GM19043 (cell line): ENCODE data around the gene NELL2.

Source experiments
- ATAC-seq: cut with Tn5 transposase; IDR thresholded peaks from one replicate; pipeline ENCODE4 v1.9.1; 2021; ENCODE audit warnings: low read depth; ENCODE audit not compliant: unreplicated experiment

The NELL2 gene

GRCh38 chr12:44637875-44638274 is 238.2 kb downstream of the NELL2 start:
- no peak for ATAC-seq

GRCh38 chr12:44628180-44628579 is 247.9 kb downstream of the NELL2 start:
- no peak for ATAC-seq

GRCh38 chr12:44627387-44628166 is 248.5 kb downstream of the NELL2 start:
- no peak for ATAC-seq

- no peak for ATAC-seq
Measured at GRCh38 chr12:44626883-44627282, 249.2 kb downstream of the NELL2 start.

GRCh38 chr12:44618946-44619345 is 257.2 kb downstream of the NELL2 start:
- ATAC-seq, result no peak

- no peak for ATAC-seq
Measured at GRCh38 chr12:44616402-44616801, 259.7 kb downstream of the NELL2 start.

- ATAC-seq, result no peak
Measured at GRCh38 chr12:44611538-44611937, 264.6 kb downstream of the NELL2 start.

GRCh38 chr12:44603701-44604100 is 272.4 kb downstream of the NELL2 start:
- ATAC-seq, result no peak

GRCh38 chr12:44592626-44593025 is 283.5 kb downstream of the NELL2 start:
- no peak for ATAC-seq

GRCh38 chr12:44589697-44590096 is 286.4 kb downstream of the NELL2 start:
- ATAC-seq, result no peak

- ATAC-seq, result no peak
Measured at GRCh38 chr12:44588651-44589050, 287.5 kb downstream of the NELL2 start.

GRCh38 chr12:44584625-44585024 is 291.5 kb downstream of the NELL2 start:
- no peak for ATAC-seq

GRCh38 chr12:44582521-44582920 is 293.6 kb downstream of the NELL2 start:
- ATAC-seq, result no peak

- ATAC-seq, result no peak
Measured at GRCh38 chr12:44581642-44582242, 294.4 kb downstream of the NELL2 start.

- no peak for ATAC-seq
Measured at GRCh38 chr12:44574586-44574985, 301.5 kb downstream of the NELL2 start.

GRCh38 chr12:44573723-44574122 is 302.4 kb downstream of the NELL2 start:
- no peak for ATAC-seq

- no peak for ATAC-seq
Measured at GRCh38 chr12:44571006-44571550, 305.0 kb downstream of the NELL2 start.

GRCh38 chr12:44570036-44570583 is 306.0 kb downstream of the NELL2 start:
- no peak for ATAC-seq

GRCh38 chr12:44565163-44565562 is 311.0 kb downstream of the NELL2 start:
- ATAC-seq, result no peak

- no peak for ATAC-seq
Measured at GRCh38 chr12:44563486-44563885, 312.6 kb downstream of the NELL2 start.

- ATAC-seq, result no peak
Measured at GRCh38 chr12:44558340-44559100, 317.6 kb downstream of the NELL2 start.
